HG03103 (cell line): ENCODE data around the gene JMJD7.
A peak's percentile ranks its signal among the peaks of the same experiment; 100 is the strongest.

Experiments used
- ATAC-seq: cut with Tn5 transposase; IDR thresholded peaks from one replicate; pipeline ENCODE4 v1.9.1; 2021; ENCODE audit warnings: low read depth; ENCODE audit not compliant: unreplicated experiment

JMJD7 gene

GRCh38 chr15:41827880-41828806 lies at the start of gene JMJD7:
TSS of gene JMJD7 (plus strand) at chr15:41828092. CDS start at chr15:41828125, 33 bp downstream.
- ATAC-seq: peak; percentile 69

- no peak for ATAC-seq
Measured at GRCh38 chr15:41778521-41778920, 49.4 kb upstream of the JMJD7 start.

GRCh38 chr15:41779662-41780157 lies 48.2 kb upstream of the JMJD7 start:
- no peak for ATAC-seq

GRCh38 chr15:41780266-41780665 lies 47.6 kb upstream of the JMJD7 start:
- no peak for ATAC-seq

GRCh38 chr15:41780727-41781126 lies 47.2 kb upstream of the JMJD7 start:
- ATAC-seq: no peak

- no peak for ATAC-seq
Measured at GRCh38 chr15:41782371-41783282, 45.3 kb upstream of the JMJD7 start.

GRCh38 chr15:41783296-41783695 lies 44.6 kb upstream of the JMJD7 start:
- ATAC-seq: no peak

GRCh38 chr15:41788262-41788661 lies 39.6 kb upstream of the JMJD7 start:
- ATAC-seq: no peak

GRCh38 chr15:41789236-41789635 lies 38.7 kb upstream of the JMJD7 start:
- no peak for ATAC-seq

GRCh38 chr15:41789662-41790061 lies 38.2 kb upstream of the JMJD7 start:
- ATAC-seq: no peak

- ATAC-seq: no peak
Measured at GRCh38 chr15:41790169-41790568, 37.7 kb upstream of the JMJD7 start.

GRCh38 chr15:41790756-41791546 lies 36.9 kb upstream of the JMJD7 start:
- ATAC-seq: no peak

- ATAC-seq: no peak
Measured at GRCh38 chr15:41791547-41791937, 36.4 kb upstream of the JMJD7 start.

- no peak for ATAC-seq
Measured at GRCh38 chr15:41792000-41792637, 35.8 kb upstream of the JMJD7 start.

- no peak for ATAC-seq
Measured at GRCh38 chr15:41794081-41794480, 33.8 kb upstream of the JMJD7 start.

- no peak for ATAC-seq
Measured at GRCh38 chr15:41795996-41796856, 31.7 kb upstream of the JMJD7 start.

- ATAC-seq: no peak
Measured at GRCh38 chr15:41797201-41797944, 30.5 kb upstream of the JMJD7 start.
